ENCODE data around the gene NHSL2. TPM values are rescaled to one million over a fixed set of nuclear protein-coding genes. Genes with fewer than 3 reads are reported as not detected.

Gene NHSL2
- polyA plus RNA-seq, 4 donors: under 0.01 to 2.9 (median 1.5) TPM; not detected in 1

DNA sequence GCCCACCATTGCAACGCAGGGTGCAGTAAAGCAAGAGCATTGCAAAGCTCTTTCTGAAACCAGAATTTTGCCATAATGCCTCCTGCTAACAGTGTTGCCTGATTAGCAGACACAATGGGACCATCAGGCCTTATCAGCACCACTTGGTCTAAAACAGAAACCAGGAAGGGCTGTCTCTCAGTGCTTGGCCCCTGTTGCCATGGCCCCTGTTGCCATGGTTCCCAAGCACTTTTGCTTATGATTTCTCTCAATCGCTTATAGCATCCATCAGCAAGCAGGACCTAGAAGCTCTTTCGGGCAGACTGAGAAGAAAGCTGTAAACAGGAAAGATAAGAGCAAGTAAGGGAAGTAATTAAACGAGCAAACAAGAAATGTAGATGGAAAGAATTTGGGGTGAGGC, 184.2 kb downstream of the NHSL2 start:
- DNase-seq (peak; percentile 25 to 75), FAIRE-seq (no peak)
- H3K36me3 ChIP-seq (ENCODE audit: control insufficient read depth in 3 of 3, insufficient read depth in 2 of 3, low read depth in 1 of 3, low read length in 3 of 3): no peaks in the 10 kb centered on the region
- no peaks in the 10 kb centered on the region for H3K27me3 ChIP-seq (ENCODE audit: control insufficient read depth in 3 of 3, insufficient read depth in 3 of 3, low read length in 3 of 3)
- no peak overlapping the region for H3K27ac ChIP-seq (ENCODE audit: low read depth in 1 of 3, low read length in 2 of 3)
- no peaks in the 10 kb centered on the region for H3K9me3 ChIP-seq (ENCODE audit: control insufficient read depth in 2 of 2, insufficient read depth in 1 of 2, low read depth in 1 of 2, low read length in 1 of 2)
- WGBS, 3 donors: 22 to 34% (median 25%) methylated on average over 4 of the region's 4 CpGs
- no peak overlapping the region for H3K4me3 ChIP-seq (ENCODE audit: low read depth in 1 of 3, low read length in 3 of 3)
- H3K4me1 ChIP-seq (ENCODE audit: control insufficient read depth in 3 of 3, insufficient read depth in 2 of 3, low read depth in 1 of 3, low read length in 2 of 3): peaks cover 0 to 3% (median 0%) of the 10 kb centered on the region in 3 donors

DNA sequence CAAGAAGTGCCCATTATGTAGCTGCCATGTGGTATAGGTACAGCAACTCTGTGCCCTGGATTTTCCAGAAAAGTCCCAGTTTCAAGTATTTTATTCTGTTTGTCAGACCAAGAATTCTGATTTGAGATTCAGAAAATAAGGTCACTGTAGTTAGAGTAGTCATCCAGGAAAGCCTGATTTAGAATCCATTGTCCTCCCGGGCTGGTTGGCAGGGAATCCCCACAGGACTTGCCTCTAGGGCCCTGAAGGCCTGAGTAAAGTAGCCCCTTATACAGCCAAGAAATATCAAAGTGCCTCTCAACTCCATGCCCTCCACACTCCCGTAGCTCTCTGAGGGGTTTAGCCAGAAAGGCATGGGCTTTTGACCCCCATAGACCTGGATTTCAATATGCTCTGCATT, 184.7 kb downstream of the NHSL2 start:
- H3K36me3 ChIP-seq (ENCODE audit: control insufficient read depth in 3 of 3, insufficient read depth in 2 of 3, low read depth in 1 of 3, low read length in 3 of 3): no peaks in the 10 kb centered on the region
- no peaks in the 10 kb centered on the region for H3K9me3 ChIP-seq (ENCODE audit: control insufficient read depth in 2 of 2, insufficient read depth in 1 of 2, low read depth in 1 of 2, low read length in 1 of 2)
- DNase-seq (no peak), FAIRE-seq (no peak)
- H3K27ac ChIP-seq (ENCODE audit: low read depth in 1 of 3, low read length in 2 of 3): no peak overlapping the region
- no peaks in the 10 kb centered on the region for H3K27me3 ChIP-seq (ENCODE audit: control insufficient read depth in 3 of 3, insufficient read depth in 3 of 3, low read length in 3 of 3)
- peaks cover 0 to 3% (median 0%) of the 10 kb centered on the region in 3 donors for H3K4me1 ChIP-seq (ENCODE audit: control insufficient read depth in 3 of 3, insufficient read depth in 2 of 3, low read depth in 1 of 3, low read length in 2 of 3)
- H3K4me3 ChIP-seq (ENCODE audit: low read depth in 1 of 3, low read length in 3 of 3): no peak overlapping the region
- 43 to 68% (median 65%) methylated on average over 2 of the region's 2 CpGs for WGBS, 3 donors

DNA sequence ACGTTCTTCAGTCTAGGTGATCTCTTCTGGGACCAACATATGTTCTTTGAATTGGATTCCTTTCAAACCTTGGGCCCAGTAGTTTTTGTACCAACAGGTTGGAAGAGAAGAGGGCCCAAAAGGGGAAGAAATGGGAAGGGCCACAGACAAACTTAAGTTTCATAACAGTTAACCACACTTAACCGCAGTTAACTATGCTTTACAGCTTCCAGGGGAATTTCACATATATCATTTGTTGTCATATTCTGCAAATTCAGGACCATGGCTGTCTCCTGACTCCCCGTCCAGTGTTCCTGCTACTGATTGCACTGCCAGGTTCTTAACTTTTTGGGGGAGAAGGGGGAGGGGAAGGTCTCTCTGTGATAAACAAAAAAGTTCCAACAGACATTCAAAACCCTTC, 186.5 kb downstream of the NHSL2 start:
- Histone ChIP-seq H3K27ac (ENCODE audit: low read depth in 1 of 3, low read length in 2 of 3) (no peak overlapping the region), H3K9me3 (ENCODE audit: control insufficient read depth in 2 of 2, insufficient read depth in 1 of 2, low read depth in 1 of 2, low read length in 1 of 2) (no peaks in the 10 kb centered on the region), H3K4me1 (ENCODE audit: control insufficient read depth in 3 of 3, insufficient read depth in 2 of 3, low read depth in 1 of 3, low read length in 2 of 3) (peaks cover 0 to 3% (median 0%) of the 10 kb centered on the region in 3 donors), H3K4me3 (ENCODE audit: low read depth in 1 of 3, low read length in 3 of 3) (no peak overlapping the region), H3K27me3 (ENCODE audit: control insufficient read depth in 3 of 3, insufficient read depth in 3 of 3, low read length in 3 of 3) (no peaks in the 10 kb centered on the region), H3K36me3 (ENCODE audit: control insufficient read depth in 3 of 3, insufficient read depth in 2 of 3, low read depth in 1 of 3, low read length in 3 of 3) (no peaks in the 10 kb centered on the region)
- FAIRE-seq (no peak), DNase-seq (no peak)
- 55 to 82% (median 77%) methylated on average over 3 of the region's 3 CpGs for WGBS, 3 donors

DNA sequence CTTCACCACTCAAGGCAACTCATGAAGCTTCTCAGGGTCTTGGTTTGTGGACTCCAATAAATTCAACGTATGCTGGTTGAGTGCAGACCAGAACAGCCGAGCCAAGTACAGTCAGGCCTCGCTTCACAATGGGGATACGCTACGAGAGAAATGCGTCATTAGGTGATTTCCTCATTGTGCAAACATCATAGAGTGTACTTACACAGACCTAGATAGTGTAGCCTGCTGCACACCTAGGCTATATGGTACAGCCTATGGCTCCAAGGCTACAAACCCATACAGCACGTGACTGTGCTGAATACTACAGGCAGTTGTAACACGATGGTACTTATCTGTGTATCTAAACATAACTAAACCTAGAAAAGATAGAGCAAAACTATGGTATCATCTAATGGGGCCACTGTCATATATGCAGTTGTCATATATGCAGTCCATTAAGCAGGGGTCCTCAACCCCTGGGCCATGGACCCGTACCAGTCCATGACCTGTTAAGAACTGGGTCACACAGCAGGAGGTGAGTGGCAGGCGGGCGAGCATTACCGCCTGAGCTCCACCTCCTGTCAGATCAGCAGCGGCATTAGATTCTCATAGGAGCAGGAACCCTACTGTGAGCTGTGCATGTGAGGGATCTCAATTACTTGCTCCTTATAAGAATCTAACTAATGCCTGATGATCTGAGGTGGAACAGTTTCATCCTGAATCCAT, 189.6 kb downstream of the NHSL2 start:
- 70 to 82% (median 81%) methylated on average over 13 of the region's 13 CpGs for WGBS, 3 donors
- Histone ChIP-seq H3K4me3 (ENCODE audit: low read depth in 1 of 3, low read length in 3 of 3) (no peak overlapping the region), H3K4me1 (ENCODE audit: control insufficient read depth in 3 of 3, insufficient read depth in 2 of 3, low read depth in 1 of 3, low read length in 2 of 3) (peaks cover 0 to 24% (median 0%) of the 10 kb centered on the region in 3 donors), H3K27me3 (ENCODE audit: control insufficient read depth in 3 of 3, insufficient read depth in 3 of 3, low read length in 3 of 3) (peaks cover 0 to 4% (median 0%) of the 10 kb centered on the region in 3 donors), H3K27ac (ENCODE audit: low read depth in 1 of 3, low read length in 2 of 3) (no peak overlapping the region), H3K36me3 (ENCODE audit: control insufficient read depth in 3 of 3, insufficient read depth in 2 of 3, low read depth in 1 of 3, low read length in 3 of 3) (no peaks in the 10 kb centered on the region), H3K9me3 (ENCODE audit: control insufficient read depth in 2 of 2, insufficient read depth in 1 of 2, low read depth in 1 of 2, low read length in 1 of 2) (no peaks in the 10 kb centered on the region)
- no peak for FAIRE-seq
- DNase-seq: no peak

DNA sequence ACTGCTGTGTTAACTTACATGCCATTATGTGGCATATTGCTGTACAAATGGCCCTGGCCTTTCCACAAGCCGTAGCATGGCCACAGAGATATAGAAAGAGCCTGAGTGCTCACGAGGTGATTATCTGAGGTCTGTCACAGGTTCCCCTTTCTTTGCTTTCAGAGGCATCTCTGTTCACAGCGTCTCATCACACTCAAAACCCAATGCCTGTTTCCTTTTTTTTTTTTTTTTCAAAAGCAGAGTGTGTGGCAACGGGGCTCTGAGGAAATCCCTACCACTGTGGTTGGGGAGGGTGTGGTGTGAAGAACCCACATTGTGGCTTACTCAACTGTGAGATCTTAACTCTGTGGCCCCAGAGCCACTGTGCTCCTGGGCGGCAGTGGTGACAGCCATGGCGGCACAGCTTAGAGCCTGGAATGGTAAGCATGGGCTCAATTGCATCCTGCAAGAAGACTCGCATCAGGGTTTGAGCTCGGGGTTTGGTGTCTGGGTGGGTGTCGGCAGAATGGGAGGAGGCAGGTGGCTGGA, 190.2 kb downstream of the NHSL2 start:
- 63 to 76% (median 72%) methylated on average over 8 to 9 of the region's 9 CpGs for WGBS, 3 donors
- Histone ChIP-seq H3K4me3 (ENCODE audit: low read depth in 1 of 3, low read length in 3 of 3) (no peak overlapping the region), H3K36me3 (ENCODE audit: control insufficient read depth in 3 of 3, insufficient read depth in 2 of 3, low read depth in 1 of 3, low read length in 3 of 3) (no peaks in the 10 kb centered on the region), H3K4me1 (ENCODE audit: control insufficient read depth in 3 of 3, insufficient read depth in 2 of 3, low read depth in 1 of 3, low read length in 2 of 3) (peaks cover 0 to 24% (median 0%) of the 10 kb centered on the region in 3 donors), H3K9me3 (ENCODE audit: control insufficient read depth in 2 of 2, insufficient read depth in 1 of 2, low read depth in 1 of 2, low read length in 1 of 2) (no peaks in the 10 kb centered on the region), H3K27ac (ENCODE audit: low read depth in 1 of 3, low read length in 2 of 3) (no peak overlapping the region), H3K27me3 (ENCODE audit: control insufficient read depth in 3 of 3, insufficient read depth in 3 of 3, low read length in 3 of 3) (peaks cover 0 to 4% (median 0%) of the 10 kb centered on the region in 3 donors)
- FAIRE-seq (no peak), DNase-seq (peak in 1 of 2 donors; percentile 27)

DNA sequence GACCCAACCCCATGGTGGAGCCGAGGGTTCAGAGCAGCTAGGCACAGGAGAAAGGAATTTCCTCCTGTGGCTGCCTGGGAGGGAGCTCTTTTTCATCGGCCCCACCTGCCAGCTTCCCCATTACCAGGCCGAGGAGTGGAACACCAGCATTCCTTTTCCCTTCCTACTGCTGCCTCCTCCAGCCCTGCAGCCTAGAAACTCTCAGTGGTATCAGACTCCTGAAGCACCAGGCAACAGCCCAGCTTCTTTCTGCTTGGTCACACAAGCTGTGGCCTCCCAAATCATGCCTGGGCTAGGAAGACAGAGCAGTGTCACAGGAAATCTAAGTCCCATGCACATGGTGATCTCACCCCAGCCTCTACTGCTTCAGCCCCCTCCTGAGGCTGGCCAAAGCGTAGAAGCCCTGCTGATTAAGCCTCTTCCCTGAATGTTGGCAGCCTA, 191.0 kb downstream of the NHSL2 start:
- Histone ChIP-seq H3K4me1 (ENCODE audit: control insufficient read depth in 3 of 3, insufficient read depth in 2 of 3, low read depth in 1 of 3, low read length in 2 of 3) (peaks cover 0 to 24% (median 0%) of the 10 kb centered on the region in 3 donors), H3K4me3 (ENCODE audit: low read depth in 1 of 3, low read length in 3 of 3) (no peak overlapping the region), H3K27ac (ENCODE audit: low read depth in 1 of 3, low read length in 2 of 3) (no peak overlapping the region), H3K9me3 (ENCODE audit: control insufficient read depth in 2 of 2, insufficient read depth in 1 of 2, low read depth in 1 of 2, low read length in 1 of 2) (no peaks in the 10 kb centered on the region), H3K36me3 (ENCODE audit: control insufficient read depth in 3 of 3, insufficient read depth in 2 of 3, low read depth in 1 of 3, low read length in 3 of 3) (no peaks in the 10 kb centered on the region), H3K27me3 (ENCODE audit: control insufficient read depth in 3 of 3, insufficient read depth in 3 of 3, low read length in 3 of 3) (peaks cover 0 to 4% (median 0%) of the 10 kb centered on the region in 3 donors)
- no peak for FAIRE-seq
- no peak for DNase-seq
- WGBS, 3 donors: 53 to 71% (median 64%) methylated on average over 4 of the region's 4 CpGs

DNA sequence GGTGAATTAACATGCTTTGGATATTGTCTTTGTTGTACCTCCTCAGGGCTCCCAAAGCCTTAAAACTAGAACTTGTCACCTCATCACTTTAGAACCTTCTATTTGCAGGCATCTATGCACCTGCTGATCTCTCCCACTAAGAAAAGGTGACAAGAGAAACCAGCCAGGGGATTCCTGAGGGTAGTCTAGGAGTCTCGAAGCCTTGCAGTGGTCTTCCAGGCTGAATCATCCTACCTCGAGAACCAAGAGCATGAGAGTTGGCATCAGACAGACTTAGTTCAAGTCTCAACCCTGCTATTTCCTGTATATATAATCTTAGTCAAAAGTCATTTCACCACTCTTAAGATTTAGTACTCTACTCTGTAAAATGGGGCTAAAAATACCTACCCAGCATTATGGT, 191.5 kb downstream of the NHSL2 start:
- WGBS, 3 donors: 63 to 82% (median 82%) methylated on average over 2 of the region's 2 CpGs
- H3K4me3 ChIP-seq (ENCODE audit: low read depth in 1 of 3, low read length in 3 of 3): no peak overlapping the region
- peaks cover 0 to 24% (median 0%) of the 10 kb centered on the region in 3 donors for H3K4me1 ChIP-seq (ENCODE audit: control insufficient read depth in 3 of 3, insufficient read depth in 2 of 3, low read depth in 1 of 3, low read length in 2 of 3)
- FAIRE-seq (no peak), DNase-seq (no peak)
- no peaks in the 10 kb centered on the region for H3K36me3 ChIP-seq (ENCODE audit: control insufficient read depth in 3 of 3, insufficient read depth in 2 of 3, low read depth in 1 of 3, low read length in 3 of 3)
- no peak overlapping the region for H3K27ac ChIP-seq (ENCODE audit: low read depth in 1 of 3, low read length in 2 of 3)
- peaks cover 0 to 4% (median 0%) of the 10 kb centered on the region in 3 donors for H3K27me3 ChIP-seq (ENCODE audit: control insufficient read depth in 3 of 3, insufficient read depth in 3 of 3, low read length in 3 of 3)
- no peaks in the 10 kb centered on the region for H3K9me3 ChIP-seq (ENCODE audit: control insufficient read depth in 2 of 2, insufficient read depth in 1 of 2, low read depth in 1 of 2, low read length in 1 of 2)

DNA sequence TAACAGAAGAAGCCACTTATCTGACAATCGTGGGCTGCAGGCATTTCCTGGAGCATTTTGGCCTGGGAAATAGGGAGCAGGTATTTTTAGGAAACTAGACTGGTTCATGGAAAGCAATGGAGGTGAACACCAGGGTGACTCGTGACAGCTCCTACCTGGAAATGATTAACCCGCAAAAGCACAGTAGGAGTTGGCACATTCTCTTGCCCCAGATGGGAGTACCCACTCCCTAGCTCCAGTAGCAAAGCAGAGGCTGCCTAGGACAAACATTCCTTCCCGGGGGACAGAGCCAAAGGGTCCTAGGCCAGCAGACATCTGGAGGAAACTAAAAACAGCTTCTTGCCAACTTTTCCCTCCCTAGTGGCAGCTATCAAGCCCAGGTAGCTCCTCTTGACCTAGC, 192.1 kb downstream of the NHSL2 start:
- Histone ChIP-seq H3K4me3 (ENCODE audit: low read depth in 1 of 3, low read length in 3 of 3) (no peak overlapping the region), H3K9me3 (ENCODE audit: control insufficient read depth in 2 of 2, insufficient read depth in 1 of 2, low read depth in 1 of 2, low read length in 1 of 2) (no peaks in the 10 kb centered on the region), H3K36me3 (ENCODE audit: control insufficient read depth in 3 of 3, insufficient read depth in 2 of 3, low read depth in 1 of 3, low read length in 3 of 3) (no peaks in the 10 kb centered on the region), H3K27ac (ENCODE audit: low read depth in 1 of 3, low read length in 2 of 3) (peak overlapping the region in 1 of 3 donors; percentile 58), H3K4me1 (ENCODE audit: control insufficient read depth in 3 of 3, insufficient read depth in 2 of 3, low read depth in 1 of 3, low read length in 2 of 3) (peaks cover 0 to 24% (median 0%) of the 10 kb centered on the region in 3 donors), H3K27me3 (ENCODE audit: control insufficient read depth in 3 of 3, insufficient read depth in 3 of 3, low read length in 3 of 3) (peaks cover 0 to 4% (median 0%) of the 10 kb centered on the region in 3 donors)
- no peak for FAIRE-seq
- WGBS, 3 donors: 31 to 49% (median 37%) methylated on average over 4 of the region's 4 CpGs
- DNase-seq: peak; percentile 31 to 60

Measured in small intestine (tissue), 7 donors.